Activated B cell treated with CpG ODN at 0.5 μM for 24 hours (primary cell): ENCODE results near the gene SNX30. TPM values are rescaled to one million over a fixed set of nuclear protein-coding genes. Genes with fewer than 3 reads are reported as not detected.

Experiments
- ATAC-seq: fragments of 200-7000 bp; cut with Tn5 transposase; one replicate; pipeline ENCODE4 v1.10.0; 2021; ENCODE audit warnings: low read depth, mild to moderate bottlenecking, moderate library complexity
- CTCF ChIA-PET: fragments of 350-600 bp; sonication (Branson Sonifier 250); formaldehyde crosslinking; loops from one replicate; lab custom pipeline; 2021; ENCODE audit warnings: antibody characterized with exemption; lab: Charles Lee
- POLR2A ChIA-PET: fragments of 350-600 bp; sonication (Branson Sonifier 250); formaldehyde crosslinking; loops from one replicate; lab custom pipeline; 2021; ENCODE audit warnings: antibody characterized with exemption; lab: Charles Lee
- DNase-seq: peaks from one replicate; pipeline ENCODE4 v3.0.0; 2022
- H3K27ac Mint-ChIP-seq: one replicate; pipeline ENCODE4 v1.8.0; 2020; ENCODE audit warnings: mixed read lengths
- H3K27me3 Mint-ChIP-seq: one replicate; pipeline ENCODE4 v1.8.0; 2021; ENCODE audit warnings: mixed read lengths
- H3K36me3 Mint-ChIP-seq: one replicate; pipeline ENCODE4 v1.8.0; 2021; ENCODE audit warnings: low read depth, mixed read lengths
- H3K4me1 Mint-ChIP-seq: one replicate; pipeline ENCODE4 v1.8.0; 2021; ENCODE audit warnings: mixed read lengths
- H3K4me3 Mint-ChIP-seq: one replicate; pipeline ENCODE4 v1.8.0; 2020; ENCODE audit warnings: mild to moderate bottlenecking, mixed read lengths
- H3K9me3 Mint-ChIP-seq: one replicate; pipeline ENCODE4 v1.8.0; 2020; ENCODE audit warnings: mixed read lengths
- CTCF ChIP-seq: fragments of 200-600 bp; IDR thresholded peaks from one replicate; pipeline ENCODE4 v1.8.0; 2022; ENCODE audit warnings: antibody characterized with exemption, mild to moderate bottlenecking
- intact Hi-C: fragments of 100-400 bp; cut with micrococcal nuclease; formaldehyde crosslinking; loops from one replicate; pipeline ENCODE4 v1.15.1; 2024
- total RNA-seq: library from RNA; stranded (reverse); gene quantifications from 2 replicates; pipeline ENCODE4 v1.2.3, GENCODE V29; 2022

SNX30 gene
- total RNA-seq, 1 donor from 2014 or later: 6.5 TPM

- Mint-ChIP-seq H3K4me1 (peaks cover 44% of the 10 kb centered on the region), H3K36me3 (peaks cover 11% of the 10 kb centered on the region), H3K9me3 (peaks cover 4% of the 10 kb centered on the region), H3K27ac (peak overlapping the region; percentile 42), H3K27me3 (no peaks in the 10 kb centered on the region), H3K4me3 (peak overlapping the region; percentile 16)
- ChIA-PET POLR2A (interaction anchor here (0.7 kb wide), 1 partner anchor 449 kb away, joined by 3 read pairs; no protein-coding TSS in a partner anchor), CTCF (no interaction called here)
- TF ChIP-seq CTCF: no peak
- intact Hi-C loops: loop anchor here (1.0 kb wide), 1 partner anchor 16 kb away; no protein-coding TSS in a partner anchor
- DNase-seq (no peak), ATAC-seq (peak; percentile 61)
Observed at GRCh38 chr9:112771359-112772214, 21.0 kb downstream of the SNX30 start.

GRCh38 chr9:112772215-112772509 is 21.6 kb downstream of the SNX30 start:
- DNase-seq: no peak
- no peak for ATAC-seq
- Mint-ChIP-seq H3K27me3 (no peaks in the 10 kb centered on the region), H3K36me3 (peaks cover 11% of the 10 kb centered on the region), H3K4me1 (peaks cover 44% of the 10 kb centered on the region), H3K4me3 (peak overlapping the region; percentile 16), H3K9me3 (peaks cover 2% of the 10 kb centered on the region), H3K27ac (peak overlapping the region; percentile 42)
- intact Hi-C loops: no loop called here
- ChIA-PET CTCF (no interaction called here), POLR2A (interaction anchor here (0.7 kb wide), 1 partner anchor 448 kb away, joined by 3 read pairs; no protein-coding TSS in a partner anchor)
- TF ChIP-seq CTCF: no peak

- H3K36me3 Mint-ChIP-seq: peaks cover 11% of the 10 kb centered on the region
- H3K4me3 Mint-ChIP-seq: no peak overlapping the region
- peaks cover 44% of the 10 kb centered on the region for H3K4me1 Mint-ChIP-seq
- ATAC-seq: no peak
- peaks cover 2% of the 10 kb centered on the region for H3K9me3 Mint-ChIP-seq
- no peaks in the 10 kb centered on the region for H3K27me3 Mint-ChIP-seq
- CTCF ChIA-PET: no interaction called here
- POLR2A ChIA-PET: no interaction called here
- no peak for DNase-seq
- no peak overlapping the region for H3K27ac Mint-ChIP-seq
- intact Hi-C loops: no loop called here
- no peak for TF ChIP-seq CTCF
Observed at GRCh38 chr9:112772551-112772950, 22.0 kb downstream of the SNX30 start.

- DNase-seq: no peak
- Mint-ChIP-seq H3K9me3 (peaks cover 2% of the 10 kb centered on the region), H3K4me1 (peaks cover 57% of the 10 kb centered on the region), H3K27ac (peak overlapping the region; percentile 59), H3K27me3 (no peaks in the 10 kb centered on the region), H3K36me3 (peaks cover 4% of the 10 kb centered on the region), H3K4me3 (peak overlapping the region; percentile 13)
- ATAC-seq: peak; percentile 11
- intact Hi-C loops: loop anchor here (2.0 kb wide), 1 partner anchor 24 kb away; the partner anchor contains the start of gene SNX30
- TF ChIP-seq CTCF: no peak
- ChIA-PET POLR2A (interaction anchor here (0.7 to 1.0 kb wide), 3 partner anchors 23 to 31 kb away, joined by 3 to 4 read pairs (median 3); no protein-coding TSS in a partner anchor), CTCF (no interaction called here)
Observed at GRCh38 chr9:112774006-112774996, 23.7 kb downstream of the SNX30 start.
